Measurements from ENCODE around the gene CD48.
"Not testable (repeated sequence)": the region's sequence is repeated elsewhere in the genome, so short reads cannot be mapped to it uniquely, and the experiment has no call there.

CD48 gene

GRCh38 chr1:160712525-160713080 is 981 bp upstream of the CD48 start:
- DNase-seq = not testable (repeated sequence)

- no peak for DNase-seq
Measured at GRCh38 chr1:160711276-160711601, 383 bp downstream of the CD48 start.

- no peak for DNase-seq
Measured at GRCh38 chr1:160710517-160711252, 937 bp downstream of the CD48 start.

GRCh38 chr1:160709715-160710114 is 1.9 kb downstream of the CD48 start:
- no peak for DNase-seq

- DNase-seq = no peak
Measured at GRCh38 chr1:160708801-160709200, 2.8 kb downstream of the CD48 start.

GRCh38 chr1:160708118-160708517 is 3.5 kb downstream of the CD48 start:
- no peak for DNase-seq

- DNase-seq = no peak
Measured at GRCh38 chr1:160707236-160708064, 4.2 kb downstream of the CD48 start.

- DNase-seq = no peak
Measured at GRCh38 chr1:160706526-160707235, 4.9 kb downstream of the CD48 start.

GRCh38 chr1:160705742-160706141 is 5.9 kb downstream of the CD48 start:
- no peak for DNase-seq

GRCh38 chr1:160705212-160705621 is 6.4 kb downstream of the CD48 start:
- DNase-seq = not testable (repeated sequence)

- DNase-seq = no peak
Measured at GRCh38 chr1:160704250-160704649, 7.4 kb downstream of the CD48 start.

- DNase-seq = no peak
Measured at GRCh38 chr1:160702100-160702499, 9.5 kb downstream of the CD48 start.

GRCh38 chr1:160692390-160692789 is 19.2 kb downstream of the CD48 start:
- DNase-seq = not testable (repeated sequence)

GRCh38 chr1:160685266-160685665 is 26.4 kb downstream of the CD48 start:
- DNase-seq = no peak

- DNase-seq = no peak
Measured at GRCh38 chr1:160682983-160683865, 28.4 kb downstream of the CD48 start.

- DNase-seq = no peak
Measured at GRCh38 chr1:160681891-160682140, 29.8 kb downstream of the CD48 start.

GRCh38 chr1:160681066-160681890 is 30.3 kb downstream of the CD48 start:
- peak in 1 of 2 experiments; percentile 54 for DNase-seq

- no peak for DNase-seq
Measured at GRCh38 chr1:160680399-160680798, 31.2 kb downstream of the CD48 start.

GRCh38 chr1:160679893-160680292 is 31.7 kb downstream of the CD48 start:
- no peak for DNase-seq

GRCh38 chr1:160676869-160677597 is 34.6 kb downstream of the CD48 start:
- no peak for DNase-seq
